H9 (cell line): ENCODE data around the gene CEP192. TPM values are rescaled to one million over a fixed set of nuclear protein-coding genes. Genes with fewer than 3 reads are reported as not detected.

Experiments used
- DNase-seq: peaks from one replicate; pipeline ENCODE4 v3.0.0-alpha.2; 2017
- H2AFZ ChIP-seq: one replicate; pipeline ENCODE4 v1.6.1; 2013; ENCODE audit warnings: mild to moderate bottlenecking, low read length, control low read depth, moderate library complexity
- H2AK5ac ChIP-seq: 2 replicates; pipeline ENCODE4 v1.6.1; 2013; ENCODE audit warnings: low read length, control low read depth, mixed read lengths; ENCODE audit not compliant: insufficient read length
- H2BK120ac ChIP-seq: one replicate; pipeline ENCODE4 v1.6.1; 2013; ENCODE audit warnings: low read depth, mild to moderate bottlenecking, low read length, control low read depth, inconsistent platforms; ENCODE audit not compliant: poor library complexity, severe bottlenecking
- H2BK12ac ChIP-seq: 2 replicates; pipeline ENCODE4 v1.6.1; 2013; ENCODE audit warnings: low read length, control low read depth, mixed read lengths, low read depth; ENCODE audit not compliant: insufficient read length
- H2BK15ac ChIP-seq: 2 replicates; pipeline ENCODE4 v1.6.1; 2013; ENCODE audit warnings: low read depth, low read length, control low read depth
- H2BK20ac ChIP-seq: one replicate; pipeline ENCODE4 v1.6.1; 2013; ENCODE audit warnings: low read depth, mild to moderate bottlenecking, low read length, control low read depth, inconsistent platforms; ENCODE audit not compliant: poor library complexity, severe bottlenecking
- H2BK5ac ChIP-seq: 2 replicates; pipeline ENCODE4 v1.6.1; 2013; ENCODE audit warnings: low read length, control low read depth, mixed read lengths; ENCODE audit not compliant: insufficient read length
- H3K14ac ChIP-seq: 2 replicates; pipeline ENCODE4 v1.6.1; 2013; ENCODE audit warnings: low read length, control low read depth; ENCODE audit not compliant: insufficient read depth
- H3K18ac ChIP-seq: 2 replicates; pipeline ENCODE4 v1.6.1; 2013; ENCODE audit warnings: low read depth, mild to moderate bottlenecking, mixed read lengths, low read length, control low read depth; ENCODE audit not compliant: insufficient read length
- H3K23ac ChIP-seq: 2 replicates; pipeline ENCODE4 v1.6.1; 2013; ENCODE audit warnings: low read length, control low read depth, mixed read lengths, low read depth; ENCODE audit not compliant: insufficient read length
- H3K23me2 ChIP-seq: 2 replicates; pipeline ENCODE4 v1.6.1; 2013; ENCODE audit warnings: low read depth, mild to moderate bottlenecking, mixed read lengths, low read length, control low read depth; ENCODE audit not compliant: insufficient read length, poor library complexity, severe bottlenecking
- H3K27ac ChIP-seq: 2 replicates; pipeline ENCODE4 v1.5.1; 2013; ENCODE audit warnings: low read length, control low read depth, mixed read lengths, low read depth; ENCODE audit not compliant: insufficient read length
- H3K27me3 ChIP-seq: 2 replicates; pipeline ENCODE4 v1.6.1; 2013; ENCODE audit warnings: low read length, control low read depth, inconsistent platforms; ENCODE audit not compliant: insufficient read depth
- H3K4ac ChIP-seq: 2 replicates; pipeline ENCODE4 v1.6.1; 2013; ENCODE audit warnings: low read depth, mild to moderate bottlenecking, control low read depth, inconsistent platforms, low read length, moderate library complexity
- H3K4me1 ChIP-seq: 2 replicates; pipeline ENCODE4 v1.6.1; 2013; ENCODE audit warnings: low read length, control low read depth, inconsistent platforms; ENCODE audit not compliant: insufficient read depth
- H3K4me2 ChIP-seq: 2 replicates; pipeline ENCODE4 v1.6.1; 2013; ENCODE audit warnings: low read length, control low read depth, mixed read lengths; ENCODE audit not compliant: insufficient read length, insufficient read depth
- H3K56ac ChIP-seq: 2 replicates; pipeline ENCODE4 v1.6.1; 2013; ENCODE audit warnings: low read depth, mild to moderate bottlenecking, mixed read lengths, low read length, control low read depth; ENCODE audit not compliant: insufficient read length
- H3K79me1 ChIP-seq: 2 replicates; pipeline ENCODE4 v1.6.1; 2013; ENCODE audit warnings: low read depth, mild to moderate bottlenecking, moderate library complexity, low read length, control low read depth, inconsistent platforms; ENCODE audit not compliant: insufficient read depth, poor library complexity, severe bottlenecking
- H3K79me2 ChIP-seq: 2 replicates; pipeline ENCODE4 v1.6.1; 2013; ENCODE audit warnings: low read length, control low read depth, inconsistent platforms; ENCODE audit not compliant: insufficient read depth
- H3K9ac ChIP-seq: 2 replicates; pipeline ENCODE4 v1.6.1; 2013; ENCODE audit warnings: low read length, control low read depth, mixed read lengths; ENCODE audit not compliant: insufficient read length; ENCODE audit errors: extremely low read depth
- H3K9me3 ChIP-seq: one replicate; pipeline ENCODE4 v1.6.1; 2013; ENCODE audit warnings: low read depth, low read length, inconsistent platforms; ENCODE audit not compliant: control insufficient read depth
- H3T11ph ChIP-seq: one replicate; pipeline ENCODE4 v1.6.1; 2013; ENCODE audit warnings: mild to moderate bottlenecking, low read length, control low read depth, inconsistent platforms
- H4K20me1 ChIP-seq: one replicate; pipeline ENCODE4 v1.6.1; 2013; ENCODE audit not compliant: control insufficient read depth, insufficient read length, insufficient read depth
- H4K5ac ChIP-seq: 2 replicates; pipeline ENCODE4 v1.6.1; 2013; ENCODE audit warnings: low read depth, mild to moderate bottlenecking, mixed read lengths, low read length, control low read depth; ENCODE audit not compliant: insufficient read length
- H4K8ac ChIP-seq: replicated peaks from 2 replicates; pipeline ENCODE4 v1.6.1; 2013; ENCODE audit warnings: low read length, control low read depth, mixed read lengths, low read depth; ENCODE audit not compliant: insufficient read length
- H4K91ac ChIP-seq: 2 replicates; pipeline ENCODE4 v1.6.1; 2013; ENCODE audit warnings: low read depth, mild to moderate bottlenecking, moderate library complexity, mixed read lengths, low read length, control low read depth; ENCODE audit not compliant: insufficient read length
- H3K27ac Mint-ChIP-seq, 3 experiments: 2 replicates in 2 of 3; 3 replicates in 1 of 3; pipeline ENCODE4 v1.8.0; 2020 to 2021; ENCODE audit warnings: mixed read lengths in 3 of 3, mild to moderate bottlenecking in 1 of 3, moderate library complexity in 1 of 3
- H3K27me3 Mint-ChIP-seq: 2 replicates; pipeline ENCODE4 v1.8.0; 2021; ENCODE audit warnings: low read depth, mild to moderate bottlenecking, moderate library complexity, mixed read lengths
- H3K36me3 Mint-ChIP-seq, 3 experiments: 2 replicates in 2 of 3; 3 replicates in 1 of 3; pipeline ENCODE4 v1.8.0; 2020 to 2021; ENCODE audit warnings: low read depth in 3 of 3, mixed read lengths in 3 of 3; ENCODE audit not compliant: insufficient read depth in 1 of 3
- H3K4me1 Mint-ChIP-seq, 2 experiments: 2 replicates each; pipeline ENCODE4 v1.8.0; 2020; ENCODE audit warnings: mixed read lengths in 2 of 2
- H3K4me3 Mint-ChIP-seq, 2 experiments: 2 replicates in 1 of 2; 3 replicates in 1 of 2; pipeline ENCODE4 v1.8.0; 2020 to 2021; ENCODE audit warnings: mild to moderate bottlenecking in 2 of 2, mixed read lengths in 2 of 2, moderate library complexity in 1 of 2
- H3K9me3 Mint-ChIP-seq, 2 experiments: 2 replicates in 1 of 2; 3 replicates in 1 of 2; pipeline ENCODE4 v1.8.0; 2020; ENCODE audit warnings: mild to moderate bottlenecking in 2 of 2, mixed read lengths in 2 of 2, moderate library complexity in 1 of 2
- CTCF ChIP-seq: fragments of 200-600 bp; sonication (generic); conservative IDR thresholded peaks from 3 replicates; pipeline ENCODE4 v1.8.0; 2021; ENCODE audit warnings: antibody characterized with exemption, mild to moderate bottlenecking
- WGBS: extraction: QIAGEN DNeasy Blood & Tissue Kit; methylation state at CpG from one replicate; pipeline ENCODE4 v1.1.7; 2013; ENCODE audit warnings: missing lambda C conversion rate, low lambda C conversion rate, mixed read lengths; ENCODE audit not compliant: insufficient read length; ENCODE audit errors: extremely low coverage; 5-methylcytosine and 5-hydroxymethylcytosine counted together
- total RNA-seq: library from RNA; stranded (reverse); gene quantifications from 2 replicates; pipeline ENCODE4 v1.2.1, GENCODE V29; 2021

Gene CEP192
- total RNA-seq, 1 experiment from 2014 or later = 23.5 TPM

DNA sequence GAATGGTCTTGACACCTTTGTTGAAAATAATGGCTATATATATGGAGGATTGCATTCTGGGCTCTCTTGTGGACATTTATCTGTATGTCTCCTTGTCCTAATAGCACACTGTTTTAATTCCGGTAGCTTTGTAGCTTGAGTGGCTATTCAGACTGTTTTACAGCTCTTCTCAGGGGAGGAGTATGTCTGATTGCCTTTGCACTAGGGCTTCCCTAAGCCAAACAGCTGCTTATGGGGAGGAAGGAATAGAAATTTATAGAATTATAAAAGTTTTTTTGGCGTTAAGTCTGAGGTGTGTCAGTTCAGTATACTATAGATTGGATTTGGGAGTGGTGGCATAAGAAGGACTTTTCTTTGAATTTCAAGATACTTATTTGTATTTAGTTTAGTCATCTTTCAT lies 30.8 kb upstream of the CEP192 start:
- no peak for DNase-seq
- Histone ChIP-seq H2BK5ac (no peak overlapping the region), H3K23ac (no peak overlapping the region), H3K23me2 (no peaks in the 10 kb centered on the region), H3T11ph (no peak overlapping the region), H3K4ac (no peak overlapping the region), H2BK15ac (no peak overlapping the region), H3K14ac (no peak overlapping the region), H3K9ac (no peak overlapping the region), H3K4me1 (no peaks in the 10 kb centered on the region), H3K4me2 (no peak overlapping the region), H3K56ac (no peak overlapping the region), H2AFZ (no peak overlapping the region), H4K8ac (no peak overlapping the region), H3K79me2 (peaks cover 1% of the 10 kb centered on the region; the same call in 1 of the 2 replicates), H3K27ac (no peak overlapping the region), H2AK5ac (no peak overlapping the region), H3K18ac (no peak overlapping the region), H3K79me1 (no peaks in the 10 kb centered on the region), H2BK120ac (no peak overlapping the region), H2BK12ac (no peak overlapping the region), H3K9me3 (no peaks in the 10 kb centered on the region), H4K20me1 (no peaks in the 10 kb centered on the region), H3K27me3 (no peaks in the 10 kb centered on the region), H4K5ac (no peak overlapping the region), H2BK20ac (no peak overlapping the region), H4K91ac (no peak overlapping the region)
- no peaks in the 10 kb centered on the region for H3K27me3 Mint-ChIP-seq
- H3K4me3 Mint-ChIP-seq = no peak overlapping the region
- H3K27ac Mint-ChIP-seq = no peak overlapping the region
- 100% methylated on average over 1 of the region's 2 CpGs for WGBS
- peaks cover 31 to 67% (median 59%) of the 10 kb centered on the region in 3 experiments for H3K36me3 Mint-ChIP-seq
- no peak for TF ChIP-seq CTCF
- no peaks in the 10 kb centered on the region; a peak in 1 of 5 replicates for H3K9me3 Mint-ChIP-seq
- no peaks in the 10 kb centered on the region for H3K4me1 Mint-ChIP-seq
